Measurements from ENCODE around the gene LRP1.
A peak's percentile ranks its signal among the peaks of the same experiment; 100 is the strongest.

Gene LRP1

DNA sequence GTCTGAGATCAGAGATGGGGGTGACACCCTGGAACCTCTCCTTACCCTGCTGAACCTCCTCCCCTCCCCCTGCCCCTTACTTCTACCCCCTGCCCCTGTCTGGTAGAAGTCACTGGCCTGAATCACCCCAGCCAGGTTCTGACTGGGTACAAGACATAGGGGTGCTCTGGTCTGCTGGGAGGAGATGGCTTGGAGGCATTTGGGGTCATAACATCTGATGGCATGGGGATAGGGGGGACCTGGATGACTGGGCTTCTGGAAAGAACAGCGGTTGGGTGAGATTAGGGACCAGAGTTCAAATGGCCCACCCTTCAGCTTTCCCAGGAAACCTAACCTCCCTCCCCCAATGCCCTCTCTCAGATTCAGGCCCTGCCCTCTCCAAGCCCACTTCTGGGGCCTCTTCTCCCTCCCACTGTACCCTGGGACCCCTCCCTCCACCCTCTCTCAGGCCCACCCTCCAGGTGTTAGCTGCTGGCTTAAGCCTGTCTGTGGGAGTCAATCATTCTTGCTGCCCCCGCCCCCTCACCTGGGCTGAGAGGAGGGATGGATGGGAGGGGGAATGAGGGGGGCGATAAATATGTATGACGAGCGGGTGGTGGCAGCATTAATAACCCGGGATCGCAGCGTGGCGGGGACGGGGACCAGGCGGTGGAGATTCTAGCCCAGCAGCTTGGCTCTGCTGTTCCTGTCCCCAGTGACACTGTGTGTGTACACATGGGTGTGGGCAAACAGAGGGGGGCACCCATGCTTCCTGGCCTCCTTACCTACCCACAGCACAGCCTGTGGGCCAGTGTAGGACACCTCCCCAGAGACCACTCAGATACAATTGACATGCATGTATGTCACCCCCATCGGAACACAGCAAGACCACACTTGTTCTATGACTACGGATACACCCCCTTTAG, 94.3 kb downstream of the LRP1 start:
- DNase-seq (ENCODE audit: low read depth in 2 of 2), result no peak

DNA sequence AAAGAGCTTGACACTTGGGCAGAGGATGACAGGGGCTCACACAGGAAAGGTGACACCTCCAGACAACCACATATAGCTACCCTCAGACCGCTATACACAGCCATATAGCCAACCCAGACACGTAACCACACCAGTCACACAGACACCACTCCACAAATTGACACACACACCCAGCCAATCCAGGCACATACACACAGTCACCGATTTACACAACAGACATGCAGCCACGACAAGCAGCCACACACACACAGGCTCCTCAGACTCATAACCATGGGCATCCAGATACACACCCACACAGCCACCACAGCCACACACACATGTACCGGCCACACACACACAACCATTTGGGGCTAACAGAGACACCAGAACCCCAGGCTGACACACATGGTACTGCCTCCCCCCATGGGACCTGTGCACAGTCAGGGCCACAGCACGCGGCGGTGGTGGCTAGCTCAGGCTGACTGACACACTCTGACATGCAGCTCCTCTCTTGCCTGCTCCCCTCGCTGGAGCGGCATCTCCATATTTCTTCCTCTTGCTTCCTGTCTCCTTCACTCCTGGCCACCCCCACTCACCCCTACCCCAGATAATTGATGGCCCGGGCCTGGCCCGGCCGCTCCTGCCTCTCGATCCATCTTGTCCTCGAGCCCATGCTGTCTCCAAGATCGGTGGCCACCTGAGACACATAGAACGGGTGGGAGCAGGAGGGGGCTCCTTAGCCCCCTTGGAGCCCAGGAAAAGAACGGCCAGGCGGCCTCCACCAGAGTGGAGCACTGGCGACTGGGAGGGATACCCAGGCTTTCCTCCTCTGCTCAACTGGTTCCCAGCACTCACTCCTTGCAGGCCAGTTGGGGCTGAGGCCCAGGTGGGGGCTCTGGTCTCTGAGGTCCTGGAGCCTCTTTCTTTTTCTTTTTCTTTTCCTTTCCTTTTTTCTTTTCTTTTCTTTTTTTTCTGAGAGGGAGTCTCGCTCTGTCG, 95.2 kb downstream of the LRP1 start:
- peak in 1 of 2 donors; percentile 22 for DNase-seq (ENCODE audit: low read depth in 2 of 2)

DNA sequence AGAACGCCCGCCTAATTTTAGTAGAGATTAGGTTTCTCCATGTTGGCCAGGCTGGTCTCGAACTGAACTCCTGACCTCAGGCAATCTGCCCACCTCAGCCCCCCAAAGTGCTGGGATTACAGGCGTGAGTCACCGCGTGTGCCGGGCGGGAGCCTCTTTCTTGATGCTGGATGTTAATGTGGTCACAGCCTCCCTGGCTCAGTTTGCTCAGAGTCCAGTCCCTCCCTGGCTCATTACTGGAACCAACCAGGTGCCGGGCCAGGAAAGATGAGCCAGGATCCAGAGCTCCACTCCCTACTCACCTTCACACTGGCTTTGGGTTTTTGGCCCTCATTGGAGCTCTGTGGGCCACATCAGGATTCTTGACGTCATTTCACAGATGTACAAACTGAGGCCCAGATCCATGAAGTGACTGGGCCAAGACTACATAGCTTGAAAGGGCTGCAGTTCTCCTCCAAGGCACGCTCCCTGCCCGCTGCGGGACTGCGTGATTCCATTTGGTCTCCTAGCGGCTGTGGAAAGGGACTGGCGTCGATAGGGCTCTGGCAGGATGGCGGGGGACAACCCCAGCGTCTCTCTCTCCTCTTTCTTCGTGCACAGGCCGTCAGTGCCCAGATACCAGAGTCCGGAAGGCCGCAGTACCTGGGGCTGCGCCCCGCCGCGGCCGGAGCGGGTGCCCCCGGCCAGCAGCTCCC, 96.1 kb downstream of the LRP1 start:
- DNase-seq (ENCODE audit: low read depth in 2 of 2), result no peak

DNA sequence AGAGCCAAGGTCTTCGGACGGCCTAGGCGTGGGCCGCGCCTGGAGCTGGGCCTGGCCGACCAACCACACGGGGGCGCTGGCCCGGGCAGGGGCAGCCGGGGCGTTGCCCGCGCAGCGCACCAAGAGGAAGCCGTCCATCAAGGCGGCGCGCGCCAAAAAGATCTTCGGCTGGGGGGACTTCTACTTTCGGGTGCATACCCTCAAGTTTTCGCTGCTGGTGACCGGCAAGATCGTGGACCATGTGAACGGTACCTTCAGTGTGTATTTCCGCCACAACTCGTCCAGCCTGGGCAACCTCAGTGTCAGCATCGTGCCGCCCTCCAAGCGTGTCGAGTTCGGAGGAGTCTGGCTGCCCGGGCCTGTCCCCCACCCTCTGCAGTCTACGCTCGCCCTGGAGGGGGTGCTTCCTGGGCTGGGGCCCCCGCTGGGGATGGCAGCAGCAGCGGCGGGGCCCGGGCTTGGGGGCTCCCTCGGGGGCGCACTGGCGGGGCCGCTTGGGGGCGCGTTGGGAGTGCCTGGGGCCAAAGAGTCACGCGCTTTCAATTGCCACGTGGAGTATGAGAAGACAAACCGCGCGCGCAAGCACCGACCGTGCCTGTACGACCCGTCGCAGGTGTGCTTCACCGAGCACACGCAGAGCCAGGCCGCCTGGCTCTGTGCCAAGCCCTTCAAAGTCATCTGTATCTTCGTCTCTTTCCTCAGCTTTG, 96.8 kb downstream of the LRP1 start:
- peak in 1 of 2 donors; percentile 28 for DNase-seq (ENCODE audit: low read depth in 2 of 2)

DNA sequence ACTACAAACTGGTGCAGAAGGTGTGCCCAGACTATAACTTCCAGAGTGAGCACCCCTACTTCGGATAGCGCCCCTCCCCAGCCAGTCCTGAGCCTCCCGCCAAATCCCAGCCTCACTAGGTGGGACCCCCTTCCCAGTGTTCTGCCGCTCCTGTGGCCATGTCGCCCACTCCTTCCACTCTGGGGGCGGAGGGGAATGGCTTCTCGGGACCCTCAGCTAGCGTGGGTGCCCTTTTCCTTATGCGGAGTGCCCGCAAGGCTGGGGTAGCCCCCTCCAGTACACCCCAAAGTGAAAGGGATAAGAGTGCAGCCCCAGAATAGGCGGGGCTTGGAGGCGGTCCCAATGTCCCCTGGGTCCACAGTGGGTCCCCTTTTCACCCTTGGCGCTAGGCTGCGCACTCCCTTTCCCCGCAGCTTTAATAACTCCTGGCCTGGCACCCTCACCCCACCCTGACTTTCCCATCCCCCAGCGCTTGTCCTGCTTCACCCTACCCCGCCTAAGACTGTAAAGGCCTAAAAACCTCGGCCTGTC, 97.5 kb downstream of the LRP1 start:
- no peak for DNase-seq (ENCODE audit: low read depth in 2 of 2)

DNA sequence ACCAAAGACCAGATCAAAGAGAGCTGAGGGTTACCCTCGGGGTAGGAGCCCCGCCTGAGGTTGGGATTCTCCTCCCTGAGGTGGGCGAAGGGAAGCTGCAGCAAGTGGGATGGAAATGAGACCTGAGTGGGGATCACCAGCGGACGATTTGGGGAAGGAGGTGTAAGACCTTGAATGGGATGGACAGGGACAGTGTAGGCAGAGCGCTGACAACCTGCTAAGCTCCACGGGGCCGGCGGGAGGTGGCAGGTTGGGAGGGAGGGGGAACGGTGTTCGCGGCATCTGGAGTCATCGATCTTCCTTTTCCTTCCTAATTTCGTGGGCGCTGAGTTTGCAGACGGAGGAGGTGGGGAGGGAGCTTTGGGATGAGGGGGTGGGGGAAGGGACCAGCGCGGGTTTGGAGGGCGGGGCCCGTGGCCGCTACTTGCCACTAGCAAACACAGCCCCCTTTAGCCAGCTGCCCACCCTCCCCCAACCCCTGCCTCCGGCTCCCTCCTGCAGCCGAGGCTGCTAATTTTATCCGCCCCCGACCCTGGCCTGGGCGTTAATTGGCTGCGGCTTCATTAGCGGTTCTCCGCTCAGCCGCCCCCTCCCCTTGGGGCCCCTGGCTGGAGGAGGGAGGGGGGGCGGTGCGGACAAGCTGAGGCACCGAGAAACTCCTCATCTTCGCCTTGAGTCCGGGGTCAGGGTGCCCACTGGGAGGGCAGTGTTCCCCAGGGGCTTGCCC, 98.5 kb downstream of the LRP1 start:
- no peak for DNase-seq (ENCODE audit: low read depth in 2 of 2)

DNA sequence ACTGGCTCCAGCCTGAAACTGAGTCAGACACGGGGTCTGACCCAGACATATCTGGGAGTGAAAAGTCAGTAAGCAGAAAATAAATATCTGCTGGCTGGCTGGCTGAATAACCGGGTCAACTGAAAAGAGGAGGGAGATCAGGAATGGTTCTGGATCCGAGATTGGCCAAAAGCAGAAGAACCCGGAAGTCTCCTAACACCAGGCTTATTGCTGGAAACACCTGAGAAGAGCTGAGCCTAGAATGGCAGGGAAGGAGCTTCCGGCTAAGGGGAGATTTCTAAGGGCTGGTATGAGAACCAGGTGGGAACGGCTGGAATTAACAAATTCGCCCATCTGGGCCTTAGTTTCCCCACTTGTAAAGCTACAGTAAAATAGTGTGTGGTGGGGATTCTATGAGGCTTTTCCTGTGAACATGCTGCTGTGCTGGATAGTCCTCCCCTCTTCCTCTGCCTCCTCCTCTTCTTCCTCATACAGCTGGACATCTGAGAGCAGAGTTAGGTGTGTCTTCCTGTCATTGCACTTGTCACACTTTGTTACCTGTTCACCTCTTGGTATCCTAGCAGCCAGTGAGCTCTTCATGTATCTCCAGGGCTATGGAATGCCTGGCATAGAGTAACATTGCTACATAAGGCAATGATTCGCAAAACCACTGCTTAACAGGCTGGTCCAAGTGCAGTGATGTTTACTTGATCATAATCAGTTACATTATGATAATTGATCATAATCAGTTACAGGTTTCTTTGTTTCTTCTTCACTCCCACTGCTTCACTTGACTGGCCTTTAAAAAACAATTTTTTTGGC, 99.2 kb downstream of the LRP1 start:
- no peak for DNase-seq (ENCODE audit: low read depth in 2 of 2)

DNA sequence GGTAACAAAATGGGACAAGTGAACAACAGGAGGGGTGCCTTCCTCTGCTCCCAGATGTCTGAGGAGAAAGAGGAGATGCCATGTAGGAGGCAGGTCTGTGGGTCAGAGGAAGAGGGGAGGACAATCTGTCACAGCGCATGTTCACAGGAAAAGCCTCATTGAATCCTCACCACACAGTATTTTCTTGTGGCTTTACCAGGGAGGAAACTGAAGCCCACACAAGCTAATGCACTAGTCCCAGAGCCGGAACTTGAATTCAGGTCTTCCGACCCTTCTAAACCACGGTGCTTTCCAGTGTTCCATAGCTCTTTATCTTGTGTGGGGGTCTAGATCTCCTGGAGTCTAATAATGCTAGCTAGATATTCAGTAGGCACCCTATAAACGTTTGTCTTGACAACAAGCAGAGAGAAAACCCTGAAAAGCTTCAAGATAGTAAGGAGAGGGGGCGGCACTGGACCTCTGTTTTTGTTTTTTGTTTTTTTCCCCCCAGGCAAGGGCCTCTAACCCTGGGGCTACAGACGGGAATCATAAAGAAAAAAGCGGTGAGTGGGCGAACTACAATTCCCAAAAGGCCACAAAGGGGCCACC, 100.9 kb downstream of the LRP1 start:
- no peak for DNase-seq (ENCODE audit: low read depth in 2 of 2)

DNA sequence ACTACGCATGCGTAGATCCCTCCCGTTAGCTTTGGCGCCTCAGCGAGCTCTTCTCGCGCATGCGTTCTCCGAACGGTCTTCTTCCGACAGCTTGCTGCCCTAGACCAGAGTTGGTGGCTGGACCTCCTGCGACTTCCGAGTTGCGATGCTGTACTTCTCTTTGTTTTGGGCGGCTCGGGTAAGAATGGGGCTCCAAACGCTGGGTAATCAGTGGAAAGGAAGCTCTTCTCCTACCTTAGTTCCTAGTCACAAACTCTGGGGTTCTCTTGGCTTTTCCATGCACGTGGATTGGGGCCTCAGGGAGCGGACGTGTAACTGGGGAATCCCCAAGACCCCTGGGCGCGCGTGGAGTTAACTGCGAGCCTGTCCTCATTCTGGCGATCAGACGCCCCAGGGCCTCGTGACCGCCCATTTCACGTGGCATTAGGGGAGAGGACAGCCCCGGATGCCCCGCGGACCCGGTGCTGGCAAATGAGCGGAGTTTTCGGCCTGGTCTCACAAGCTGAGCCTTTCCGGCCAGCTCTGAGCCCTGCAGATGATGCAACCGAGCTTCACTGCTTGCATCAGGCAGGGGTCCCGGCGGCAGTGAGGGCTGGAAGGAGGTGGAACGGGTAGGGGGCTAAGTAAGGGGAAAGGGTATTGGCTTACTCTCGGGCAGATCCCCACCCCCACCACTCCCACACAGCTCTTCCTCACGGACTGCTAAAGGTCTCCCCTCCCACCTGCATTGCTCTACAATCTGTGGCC, 101.5 kb downstream of the LRP1 start, which contains the start of gene SHMT2:
TSS of gene SHMT2 (plus strand) at position 78 of the 747 bp plus-strand sequence. CDS start at position 146, 68 bp downstream.
- peak; percentile 88 to 93 for DNase-seq (ENCODE audit: low read depth in 2 of 2)

DNA sequence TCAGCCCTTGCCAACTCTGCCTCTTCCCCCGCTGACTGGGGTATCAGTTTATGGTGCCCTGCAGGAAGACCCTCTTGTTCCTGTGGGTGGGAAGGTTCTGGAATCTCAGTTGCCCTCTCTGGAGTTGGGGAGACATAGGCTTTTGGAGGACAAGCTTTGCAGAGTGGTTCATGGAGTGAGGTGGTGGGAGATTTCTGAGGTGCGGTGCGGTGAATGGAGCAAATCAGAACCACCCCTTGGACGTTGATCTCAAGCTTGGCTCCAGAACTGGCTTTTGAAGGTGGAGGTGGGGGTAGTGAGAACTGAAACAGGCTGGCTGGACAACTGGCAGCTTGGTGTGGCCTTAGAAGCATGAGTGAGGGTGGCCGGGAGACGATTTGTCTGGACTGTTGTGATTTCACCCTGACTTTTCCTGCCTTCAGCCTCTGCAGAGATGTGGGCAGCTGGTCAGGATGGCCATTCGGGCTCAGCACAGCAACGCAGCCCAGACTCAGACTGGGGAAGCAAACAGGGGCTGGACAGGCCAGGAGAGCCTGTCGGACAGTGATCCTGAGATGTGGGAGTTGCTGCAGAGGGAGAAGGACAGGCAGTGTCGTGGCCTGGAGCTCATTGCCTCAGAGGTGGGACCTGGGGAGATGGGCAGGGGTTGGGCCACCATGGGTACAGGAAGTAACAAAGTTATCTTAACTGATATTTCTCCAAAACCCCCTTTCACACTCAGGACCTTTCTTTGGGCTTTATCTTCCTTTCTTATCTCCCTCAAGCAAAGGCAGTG, 102.3 kb downstream of the LRP1 start:
- DNase-seq (ENCODE audit: low read depth in 2 of 2), result no peak

DNA sequence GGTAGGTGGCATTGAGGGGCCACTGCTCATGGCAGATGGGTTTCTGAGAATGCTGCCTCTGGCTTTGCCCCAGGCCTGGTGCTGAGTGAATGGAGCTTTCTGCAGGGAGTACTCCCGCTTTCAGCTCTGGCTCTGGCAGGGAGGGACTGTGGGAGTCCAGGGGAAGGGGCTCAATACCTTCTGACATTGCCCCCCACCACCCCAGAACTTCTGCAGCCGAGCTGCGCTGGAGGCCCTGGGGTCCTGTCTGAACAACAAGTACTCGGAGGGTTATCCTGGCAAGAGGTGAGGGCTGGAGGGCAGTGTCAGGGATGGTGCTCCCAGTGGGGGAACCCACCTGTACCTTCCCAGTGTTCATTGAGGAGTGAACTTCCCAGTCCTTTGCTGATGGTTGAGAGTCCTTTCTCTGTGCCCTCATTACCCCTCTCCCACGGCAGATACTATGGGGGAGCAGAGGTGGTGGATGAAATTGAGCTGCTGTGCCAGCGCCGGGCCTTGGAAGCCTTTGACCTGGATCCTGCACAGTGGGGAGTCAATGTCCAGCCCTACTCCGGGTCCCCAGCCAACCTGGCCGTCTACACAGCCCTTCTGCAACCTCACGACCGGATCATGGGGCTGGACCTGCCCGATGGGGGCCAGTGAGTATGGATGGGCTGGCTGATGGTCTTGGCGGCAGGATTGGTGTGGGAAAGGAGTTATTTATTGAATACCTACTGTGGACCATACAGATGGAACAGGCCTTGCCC, 103.2 kb downstream of the LRP1 start:
- DNase-seq (ENCODE audit: low read depth in 2 of 2), result no peak

DNA sequence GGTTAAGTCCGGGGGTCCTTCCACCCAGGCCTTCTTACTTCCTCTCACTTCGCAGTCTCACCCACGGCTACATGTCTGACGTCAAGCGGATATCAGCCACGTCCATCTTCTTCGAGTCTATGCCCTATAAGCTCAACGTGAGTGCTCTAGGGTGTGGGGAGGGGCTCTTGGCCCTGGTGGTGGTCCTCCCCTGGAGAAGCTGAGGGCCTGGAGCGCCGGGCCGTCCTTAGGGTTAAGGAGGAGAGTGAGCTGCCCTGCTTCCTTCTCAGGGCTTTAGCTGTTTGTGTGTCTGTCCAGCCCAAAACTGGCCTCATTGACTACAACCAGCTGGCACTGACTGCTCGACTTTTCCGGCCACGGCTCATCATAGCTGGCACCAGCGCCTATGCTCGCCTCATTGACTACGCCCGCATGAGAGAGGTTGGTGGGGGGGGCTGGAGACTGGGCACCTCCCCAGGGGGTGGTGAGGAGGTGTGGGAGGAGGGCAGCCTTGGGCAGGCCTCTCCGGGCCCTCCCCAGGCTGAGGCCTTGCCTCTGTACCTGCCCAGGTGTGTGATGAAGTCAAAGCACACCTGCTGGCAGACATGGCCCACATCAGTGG, 104.0 kb downstream of the LRP1 start:
- no peak for DNase-seq (ENCODE audit: low read depth in 2 of 2)

DNA sequence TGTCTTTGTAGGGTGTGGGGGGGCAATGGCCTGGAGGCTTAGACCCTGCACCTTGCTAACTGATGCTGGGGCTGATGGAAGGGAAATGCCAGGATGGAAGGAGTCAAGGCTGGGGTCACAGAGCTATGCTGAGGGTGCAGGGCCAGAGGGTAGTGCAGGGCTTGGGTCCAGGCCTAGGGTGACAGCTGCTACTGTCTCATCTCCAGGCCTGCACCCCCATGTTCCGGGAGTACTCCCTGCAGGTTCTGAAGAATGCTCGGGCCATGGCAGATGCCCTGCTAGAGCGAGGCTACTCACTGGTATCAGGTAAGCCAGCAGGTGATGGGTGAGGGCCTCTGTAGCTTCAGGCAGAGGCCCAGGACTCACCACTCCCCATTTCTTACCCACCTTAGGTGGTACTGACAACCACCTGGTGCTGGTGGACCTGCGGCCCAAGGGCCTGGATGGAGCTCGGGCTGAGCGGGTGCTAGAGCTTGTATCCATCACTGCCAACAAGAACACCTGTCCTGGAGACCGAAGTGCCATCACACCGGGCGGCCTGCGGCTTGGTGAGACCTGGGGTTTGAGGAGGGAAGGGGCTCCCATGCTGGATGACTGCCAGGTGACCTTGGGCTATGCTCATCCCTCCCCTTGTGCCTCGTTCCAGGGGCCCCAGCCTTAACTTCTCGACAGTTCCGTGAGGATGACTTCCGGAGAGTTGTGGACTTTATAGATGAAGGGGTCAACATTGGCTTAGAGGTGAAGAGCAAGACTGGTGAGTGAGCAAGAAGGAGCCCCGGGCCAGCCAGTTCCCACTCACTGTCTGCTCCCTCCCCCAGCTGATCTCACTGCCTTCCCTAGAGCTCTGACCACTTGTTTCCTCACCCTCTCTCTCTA, 105.3 kb downstream of the LRP1 start:
- DNase-seq (ENCODE audit: low read depth in 2 of 2), result no peak

DNA sequence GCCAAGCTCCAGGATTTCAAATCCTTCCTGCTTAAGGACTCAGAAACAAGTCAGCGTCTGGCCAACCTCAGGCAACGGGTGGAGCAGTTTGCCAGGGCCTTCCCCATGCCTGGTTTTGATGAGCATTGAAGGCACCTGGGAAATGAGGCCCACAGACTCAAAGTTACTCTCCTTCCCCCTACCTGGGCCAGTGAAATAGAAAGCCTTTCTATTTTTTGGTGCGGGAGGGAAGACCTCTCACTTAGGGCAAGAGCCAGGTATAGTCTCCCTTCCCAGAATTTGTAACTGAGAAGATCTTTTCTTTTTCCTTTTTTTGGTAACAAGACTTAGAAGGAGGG, 105.9 kb downstream of the LRP1 start:
- no peak for DNase-seq (ENCODE audit: low read depth in 2 of 2)

DNA sequence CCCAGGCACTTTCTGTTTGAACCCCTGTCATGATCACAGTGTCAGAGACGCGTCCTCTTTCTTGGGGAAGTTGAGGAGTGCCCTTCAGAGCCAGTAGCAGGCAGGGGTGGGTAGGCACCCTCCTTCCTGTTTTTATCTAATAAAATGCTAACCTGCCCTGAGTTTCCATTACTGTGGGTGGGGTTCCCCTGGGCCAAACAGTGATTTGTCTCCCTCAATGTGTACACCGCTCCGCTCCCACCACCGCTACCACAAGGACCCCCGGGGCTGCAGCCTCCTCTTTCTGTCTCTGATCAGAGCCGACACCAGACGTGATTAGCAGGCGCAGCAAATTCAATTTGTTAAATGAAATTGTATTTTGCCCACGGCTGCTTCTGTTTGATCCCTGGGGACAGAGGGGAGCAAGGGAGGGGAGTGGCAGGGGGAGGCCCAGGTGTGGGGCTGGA, 106.3 kb downstream of the LRP1 start:
- no peak for DNase-seq (ENCODE audit: low read depth in 2 of 2)

Data from activated CD8-positive, alpha-beta memory T cell treated with anti-CD3 and anti-CD28 coated beads for 4 hours (primary cell).